Measurements from ENCODE around the gene MOSMO. TPM values are rescaled to one million over a fixed set of nuclear protein-coding genes. Genes with fewer than 3 reads are reported as not detected.
"Not testable (repeated sequence)": the region's sequence is repeated elsewhere in the genome, so short reads cannot be mapped to it uniquely, and the experiment has no call there.

The MOSMO gene
- polyA plus RNA-seq, 3 donors: 0.95 to 9.1 (median 2.5) TPM

GRCh38 chr16:22109258-22109898, 101.5 kb downstream of the MOSMO start:
- Histone ChIP-seq H4K20me1 (ENCODE audit: insufficient read depth, low read length) (no peaks in the 10 kb centered on the region), H3K9ac (ENCODE audit: insufficient read depth, low read length, poor library complexity, severe bottlenecking) (no peak overlapping the region), H3K4me1 (ENCODE audit: control insufficient read depth in 1 of 2, insufficient read depth in 2 of 2, low read length in 2 of 2) (no peaks in the 10 kb centered on the region), H3K36me3 (replicated peaks in 1 of 2; ENCODE audit: control insufficient read depth in 1 of 2, insufficient read depth in 2 of 2, low read length in 2 of 2) (no peaks in the 10 kb centered on the region), H3K27ac (ENCODE audit: low read depth in 1 of 2, low read length in 2 of 2) (no peak overlapping the region), H2AFZ (ENCODE audit: insufficient read depth, low read depth, low read length, poor library complexity, severe bottlenecking) (no peak overlapping the region), H3K4me3 (replicated peaks in 1 of 3; ENCODE audit: low read depth in 2 of 3, low read length in 3 of 3) (no peak overlapping the region), H3K4me2 (replicated peaks; ENCODE audit: extremely low read depth, low read length, poor library complexity, severe bottlenecking) (no peak overlapping the region), H3K9me3 (replicated peaks in 1 of 2; ENCODE audit: control insufficient read depth in 1 of 2, insufficient read depth in 1 of 2, low read length in 2 of 2) (no peaks in the 10 kb centered on the region), H3K27me3 (ENCODE audit: control insufficient read depth in 2 of 2, insufficient read depth in 2 of 2, low read length in 2 of 2) (no peaks in the 10 kb centered on the region), H3K79me2 (ENCODE audit: insufficient read depth, low read length) (no peaks in the 10 kb centered on the region)
- Mint-ChIP-seq H3K27ac (no peak overlapping the region), H3K27me3 (ENCODE audit: low read depth in 3 of 3) (peaks cover 0 to 5% (median 0%) of the 10 kb centered on the region in 3 donors), H3K36me3 (no peaks in the 10 kb centered on the region), H3K4me3 (no peak overlapping the region), H3K9me3 (no peaks in the 10 kb centered on the region), H3K4me1 (no peaks in the 10 kb centered on the region)
- WGBS (ENCODE audit: insufficient coverage): 86% methylated on average over 1 of the region's 4 CpGs
- TF ChIP-seq CTCF (IDR thresholded peaks at IDR 0.05): no peak
- intact Hi-C loops (cut with micrococcal nuclease): no loop called here
- DNase-seq: no peak

- H4K20me1 ChIP-seq (ENCODE audit: insufficient read depth, low read length); H3K79me2 ChIP-seq (ENCODE audit: insufficient read depth, low read length); H3K4me2 ChIP-seq (replicated peaks; ENCODE audit: extremely low read depth, low read length, poor library complexity, severe bottlenecking); H3K27me3 Mint-ChIP-seq (ENCODE audit: low read depth in 3 of 3); H3K36me3 ChIP-seq (replicated peaks in 1 of 2; ENCODE audit: control insufficient read depth in 1 of 2, insufficient read depth in 2 of 2, low read length in 2 of 2); H2AFZ ChIP-seq (ENCODE audit: insufficient read depth, low read depth, low read length, poor library complexity, severe bottlenecking); H3K27ac ChIP-seq (ENCODE audit: low read depth in 1 of 2, low read length in 2 of 2); H3K9me3 ChIP-seq (replicated peaks in 1 of 2; ENCODE audit: control insufficient read depth in 1 of 2, insufficient read depth in 1 of 2, low read length in 2 of 2); H3K9ac ChIP-seq (ENCODE audit: insufficient read depth, low read length, poor library complexity, severe bottlenecking); H3K4me1 ChIP-seq (ENCODE audit: control insufficient read depth in 1 of 2, insufficient read depth in 2 of 2, low read length in 2 of 2); H3K27ac Mint-ChIP-seq; H3K27me3 ChIP-seq (ENCODE audit: control insufficient read depth in 2 of 2, insufficient read depth in 2 of 2, low read length in 2 of 2); intact Hi-C loops (cut with micrococcal nuclease); H3K36me3 Mint-ChIP-seq; H3K4me3 Mint-ChIP-seq; H3K4me3 ChIP-seq (replicated peaks in 1 of 3; ENCODE audit: low read depth in 2 of 3, low read length in 3 of 3); DNase-seq; H3K9me3 Mint-ChIP-seq; H3K4me1 Mint-ChIP-seq: not testable (repeated sequence)
- 100% methylated on average over 1 of the region's 5 CpGs for WGBS (ENCODE audit: insufficient coverage)
Observed at GRCh38 chr16:22111629-22112028, 103.7 kb downstream of the MOSMO start.

Measured in CD14-positive monocyte (primary cell).